ENCODE data around the gene NFIB. TPM values are rescaled to one million over a fixed set of nuclear protein-coding genes. Genes with fewer than 3 reads are reported as not detected.

The NFIB gene
- total RNA-seq, 1 experiment from 2014 or later, result 12.5 TPM

DNA sequence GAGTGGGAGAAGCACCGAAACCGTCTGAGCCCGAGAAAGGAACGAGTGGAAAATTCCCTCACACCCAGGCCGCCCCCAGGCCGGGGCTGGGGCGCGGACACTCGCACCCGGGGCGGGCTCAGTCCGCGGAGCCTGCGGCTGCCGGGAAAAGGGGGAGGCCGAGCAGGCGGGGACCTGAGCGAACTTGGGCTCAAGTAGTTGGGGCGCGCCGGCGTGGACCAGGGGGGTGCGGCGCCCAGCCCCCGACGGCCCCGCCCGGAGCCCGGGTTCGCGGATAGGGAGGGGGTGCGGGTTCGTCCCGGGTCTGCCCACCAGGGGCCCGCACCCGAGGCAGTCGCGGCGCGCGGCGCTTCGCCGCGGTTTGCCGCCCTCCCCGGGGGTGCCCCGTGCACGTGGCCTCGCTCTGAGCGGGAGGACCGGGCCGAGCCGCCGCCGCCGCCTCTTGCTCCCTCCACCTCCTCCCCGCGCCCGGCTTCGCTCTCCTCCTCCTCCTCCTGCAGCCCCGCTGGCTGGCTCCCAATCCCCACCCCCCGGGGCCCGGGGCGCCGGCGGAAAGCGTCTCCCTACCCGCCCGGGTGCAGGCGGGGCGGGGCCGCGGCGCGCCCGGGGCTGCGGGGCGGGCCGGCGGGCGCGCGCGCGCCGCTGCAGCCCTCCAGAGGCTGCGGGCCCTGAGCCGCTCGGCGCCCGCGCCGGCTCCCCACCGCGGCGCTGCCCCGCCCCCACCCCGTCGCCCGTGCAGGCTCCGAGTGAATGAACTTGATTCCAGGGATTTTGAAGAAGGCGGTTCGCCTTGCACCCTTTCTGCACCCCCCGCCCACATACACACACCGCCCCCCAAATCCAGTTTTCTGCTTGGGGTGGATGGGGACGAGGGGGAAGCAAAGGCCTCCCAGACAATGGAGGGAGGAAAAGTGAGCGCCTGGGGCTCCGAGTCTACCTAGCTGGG, 1.3 kb upstream of the NFIB start (continued):
- TF ChIP-seq, protein P1, sequence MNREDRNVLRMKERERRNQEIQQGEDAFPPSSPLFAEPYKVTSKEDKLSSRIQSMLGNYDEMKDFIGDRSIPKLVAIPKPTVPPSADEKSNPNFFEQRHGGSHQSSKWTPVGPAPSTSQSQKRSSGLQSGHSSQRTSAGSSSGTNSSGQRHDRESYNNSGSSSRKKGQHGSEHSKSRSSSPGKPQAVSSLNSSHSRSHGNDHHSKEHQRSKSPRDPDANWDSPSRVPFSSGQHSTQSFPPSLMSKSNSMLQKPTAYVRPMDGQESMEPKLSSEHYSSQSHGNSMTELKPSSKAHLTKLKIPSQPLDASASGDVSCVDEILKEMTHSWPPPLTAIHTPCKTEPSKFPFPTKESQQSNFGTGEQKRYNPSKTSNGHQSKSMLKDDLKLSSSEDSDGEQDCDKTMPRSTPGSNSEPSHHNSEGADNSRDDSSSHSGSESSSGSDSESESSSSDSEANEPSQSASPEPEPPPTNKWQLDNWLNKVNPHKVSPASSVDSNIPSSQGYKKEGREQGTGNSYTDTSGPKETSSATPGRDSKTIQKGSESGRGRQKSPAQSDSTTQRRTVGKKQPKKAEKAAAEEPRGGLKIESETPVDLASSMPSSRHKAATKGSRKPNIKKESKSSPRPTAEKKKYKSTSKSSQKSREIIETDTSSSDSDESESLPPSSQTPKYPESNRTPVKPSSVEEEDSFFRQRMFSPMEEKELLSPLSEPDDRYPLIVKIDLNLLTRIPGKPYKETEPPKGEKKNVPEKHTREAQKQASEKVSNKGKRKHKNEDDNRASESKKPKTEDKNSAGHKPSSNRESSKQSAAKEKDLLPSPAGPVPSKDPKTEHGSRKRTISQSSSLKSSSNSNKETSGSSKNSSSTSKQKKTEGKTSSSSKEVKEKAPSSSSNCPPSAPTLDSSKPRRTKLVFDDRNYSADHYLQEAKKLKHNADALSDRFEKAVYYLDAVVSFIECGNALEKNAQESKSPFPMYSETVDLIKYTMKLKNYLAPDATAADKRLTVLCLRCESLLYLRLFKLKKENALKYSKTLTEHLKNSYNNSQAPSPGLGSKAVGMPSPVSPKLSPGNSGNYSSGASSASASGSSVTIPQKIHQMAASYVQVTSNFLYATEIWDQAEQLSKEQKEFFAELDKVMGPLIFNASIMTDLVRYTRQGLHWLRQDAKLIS (CRISPR knock-in tag; IDR thresholded peaks at IDR 0.05; ENCODE audit: borderline replicate concordance), result no peak
- TF ChIP-seq ZNF423 (CRISPR knock-in tag; IDR thresholded peaks at IDR 0.05) (peak; percentile 91), NFE2L1 (CRISPR knock-in tag; IDR thresholded peaks at IDR 0.05) (no peak), RELA (CRISPR knock-in tag; IDR thresholded peaks at IDR 0.05; ENCODE audit: borderline replicate concordance) (no peak), ATF1 (CRISPR knock-in tag; IDR thresholded peaks at IDR 0.05) (no peak), ZNF138 (CRISPR knock-in tag; conservative IDR thresholded peaks at IDR 0.05) (no peak), ZNF232 (CRISPR knock-in tag; IDR thresholded peaks at IDR 0.05) (no peak), RORB (CRISPR knock-in tag; IDR thresholded peaks at IDR 0.05) (no peak), SMAD4 (CRISPR knock-in tag; IDR thresholded peaks at IDR 0.05) (no peak), JAZF1 (CRISPR knock-in tag; IDR thresholded peaks at IDR 0.05) (no peak), JUN (CRISPR knock-in tag; IDR thresholded peaks at IDR 0.05) (no peak), ZNF219 (CRISPR knock-in tag; IDR thresholded peaks at IDR 0.05; ENCODE audit: borderline replicate concordance) (no peak)
- TF ChIP-seq, protein P2, sequence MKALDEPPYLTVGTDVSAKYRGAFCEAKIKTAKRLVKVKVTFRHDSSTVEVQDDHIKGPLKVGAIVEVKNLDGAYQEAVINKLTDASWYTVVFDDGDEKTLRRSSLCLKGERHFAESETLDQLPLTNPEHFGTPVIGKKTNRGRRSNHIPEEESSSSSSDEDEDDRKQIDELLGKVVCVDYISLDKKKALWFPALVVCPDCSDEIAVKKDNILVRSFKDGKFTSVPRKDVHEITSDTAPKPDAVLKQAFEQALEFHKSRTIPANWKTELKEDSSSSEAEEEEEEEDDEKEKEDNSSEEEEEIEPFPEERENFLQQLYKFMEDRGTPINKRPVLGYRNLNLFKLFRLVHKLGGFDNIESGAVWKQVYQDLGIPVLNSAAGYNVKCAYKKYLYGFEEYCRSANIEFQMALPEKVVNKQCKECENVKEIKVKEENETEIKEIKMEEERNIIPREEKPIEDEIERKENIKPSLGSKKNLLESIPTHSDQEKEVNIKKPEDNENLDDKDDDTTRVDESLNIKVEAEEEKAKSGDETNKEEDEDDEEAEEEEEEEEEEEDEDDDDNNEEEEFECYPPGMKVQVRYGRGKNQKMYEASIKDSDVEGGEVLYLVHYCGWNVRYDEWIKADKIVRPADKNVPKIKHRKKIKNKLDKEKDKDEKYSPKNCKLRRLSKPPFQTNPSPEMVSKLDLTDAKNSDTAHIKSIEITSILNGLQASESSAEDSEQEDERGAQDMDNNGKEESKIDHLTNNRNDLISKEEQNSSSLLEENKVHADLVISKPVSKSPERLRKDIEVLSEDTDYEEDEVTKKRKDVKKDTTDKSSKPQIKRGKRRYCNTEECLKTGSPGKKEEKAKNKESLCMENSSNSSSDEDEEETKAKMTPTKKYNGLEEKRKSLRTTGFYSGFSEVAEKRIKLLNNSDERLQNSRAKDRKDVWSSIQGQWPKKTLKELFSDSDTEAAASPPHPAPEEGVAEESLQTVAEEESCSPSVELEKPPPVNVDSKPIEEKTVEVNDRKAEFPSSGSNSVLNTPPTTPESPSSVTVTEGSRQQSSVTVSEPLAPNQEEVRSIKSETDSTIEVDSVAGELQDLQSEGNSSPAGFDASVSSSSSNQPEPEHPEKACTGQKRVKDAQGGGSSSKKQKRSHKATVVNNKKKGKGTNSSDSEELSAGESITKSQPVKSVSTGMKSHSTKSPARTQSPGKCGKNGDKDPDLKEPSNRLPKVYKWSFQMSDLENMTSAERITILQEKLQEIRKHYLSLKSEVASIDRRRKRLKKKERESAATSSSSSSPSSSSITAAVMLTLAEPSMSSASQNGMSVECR (CRISPR knock-in tag; IDR thresholded peaks at IDR 0.05; ENCODE audit: borderline replicate concordance), result no peak

DNA sequence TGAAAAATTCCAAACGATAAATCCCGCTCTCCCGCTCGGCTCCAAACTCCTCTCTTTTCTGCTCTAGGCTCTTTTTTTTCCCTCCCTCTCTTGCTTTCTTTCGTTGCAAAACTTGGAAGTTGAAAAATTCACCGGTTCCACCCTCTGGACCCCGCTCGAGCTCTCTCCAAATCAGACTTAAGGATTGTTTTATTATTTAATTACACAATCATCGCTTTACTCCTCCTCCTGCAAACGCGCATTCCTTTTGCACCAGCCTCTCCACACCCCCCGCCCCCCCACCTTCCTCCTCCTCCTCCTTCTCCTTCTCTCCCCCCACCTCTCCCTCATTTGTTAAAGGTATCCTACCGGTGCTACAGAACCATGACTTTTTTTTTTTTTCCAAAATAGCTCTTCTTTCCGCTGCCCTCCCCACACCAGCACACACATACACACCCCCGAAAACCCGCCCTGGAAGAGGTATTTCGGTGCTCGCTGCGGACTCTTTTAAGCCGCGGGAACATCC, 535 bp upstream of the NFIB start:
- Mint-ChIP-seq H3K4me3 (peak overlapping the region; percentile 92), H3K4me1 (peaks cover 48% of the 10 kb centered on the region), H3K27ac (peak overlapping the region; percentile 96), H3K27me3 (ENCODE audit: low read depth) (peaks cover 44% of the 10 kb centered on the region), H3K36me3 (no peaks in the 10 kb centered on the region), H3K9me3 (no peaks in the 10 kb centered on the region)
- TF ChIP-seq EMX1 (CRISPR knock-in tag; IDR thresholded peaks at IDR 0.05), result no peak
- TF ChIP-seq KAT7 (CRISPR knock-in tag; IDR thresholded peaks at IDR 0.05; ENCODE audit: borderline replicate concordance), result no peak
- no peak for TF ChIP-seq TCF7 (CRISPR knock-in tag; IDR thresholded peaks at IDR 0.05; ENCODE audit: low read depth)
- no peak for TF ChIP-seq NR1H2 (CRISPR knock-in tag; IDR thresholded peaks at IDR 0.05)
- TF ChIP-seq NFATC4 (CRISPR knock-in tag; IDR thresholded peaks at IDR 0.05), result no peak
- no peak for TF ChIP-seq TP53 (CRISPR knock-in tag; IDR thresholded peaks at IDR 0.05)
- no peak for TF ChIP-seq NR3C1 (CRISPR knock-in tag; conservative IDR thresholded peaks at IDR 0.05; ENCODE audit: low read depth)
- POLR2A ChIA-PET, result interaction anchor here (0.6 to 1.2 kb wide), 2 partner anchors 9 to 449 kb away, joined by 3 to 4 read pairs; no protein-coding TSS in a partner anchor
- CTCF ChIA-PET, result interaction anchor here (0.5 kb wide), 1 partner anchor 914 kb away, joined by 5 read pairs; no protein-coding TSS in a partner anchor
- ATAC-seq, result peak; percentile 7
- peak; percentile 34 for DNase-seq (ENCODE audit: low spot score)
